Activated T-cell treated with anti-CD3 and anti-CD28 coated beads, Interleukin-2, amount 50 U/mL, for 72 hours (primary cell): Measurements from ENCODE around the gene IMPDH2. TPM values are rescaled to one million over a fixed set of nuclear protein-coding genes. Genes with fewer than 3 reads are reported as not detected.

ENCODE experiments used
- ATAC-seq, 2 donors: fragments of 150-1000 bp; cut with Tn5 transposase; replicated peaks in 1 of 2; 2 replicates each; pipeline ENCODE4 v1.10.0; 2021; ENCODE audit warnings: moderate library complexity in 2 of 2, mild to moderate bottlenecking in 1 of 2
- DNase-seq, 2 donors: peaks; one replicate each; pipeline ENCODE4 v3.0.0; 2021 to 2022; ENCODE audit warnings: mixed read lengths in 1 of 2
- H3K27ac Mint-ChIP-seq: one replicate; pipeline ENCODE4 v1.8.0; 2022; ENCODE audit warnings: mild to moderate bottlenecking, moderate library complexity, mixed read lengths
- H3K27me3 Mint-ChIP-seq: one replicate; pipeline ENCODE4 v1.8.0; 2022; ENCODE audit warnings: low read depth, mixed read lengths
- H3K36me3 Mint-ChIP-seq, 2 donors: one replicate each; pipeline ENCODE4 v1.8.0; 2022; ENCODE audit warnings: mixed read lengths in 2 of 2, mild to moderate bottlenecking in 1 of 2; ENCODE audit not compliant: insufficient read depth in 2 of 2
- H3K4me1 Mint-ChIP-seq: one replicate; pipeline ENCODE4 v1.8.0; 2022; ENCODE audit warnings: low read depth, mixed read lengths
- H3K4me3 Mint-ChIP-seq, 2 donors: one replicate each; pipeline ENCODE4 v1.8.0; 2022; ENCODE audit warnings: mild to moderate bottlenecking in 2 of 2, mixed read lengths in 2 of 2, moderate library complexity in 2 of 2
- H3K9me3 Mint-ChIP-seq, 2 donors: one replicate each; pipeline ENCODE4 v1.8.0; 2022; ENCODE audit warnings: mixed read lengths in 2 of 2
- total RNA-seq, 2 donors: library from RNA; stranded (reverse); gene quantifications; one replicate each; pipeline ENCODE4 v1.2.3, GENCODE V29; 2022

Gene IMPDH2
- 100 to 1,000 TPM; 490 to 562 TPM for total RNA-seq

- Mint-ChIP-seq H3K36me3 (peaks cover 7 to 39% of the 10 kb centered on the region in 2 donors), H3K27me3 (no peaks in the 10 kb centered on the region), H3K27ac (peak within 1 kb of the TSS; percentile 95), H3K4me3 (peak within 1 kb of the TSS; percentile 95 to 96), H3K4me1 (peaks cover 66% of the 10 kb centered on the region), H3K9me3 (no peaks in the 10 kb centered on the region)
- peak; percentile 94 to 97 for DNase-seq
- ATAC-seq, result peak; percentile 93 to 95
Observed at GRCh38 chr3:49028673-49029562, at the start of gene IMPDH2. Gene IMPDH2 (minus strand): TSS chr3:49029398. CDS start chr3:49029350, 48 bp downstream.

- no peak for ATAC-seq
- no peak overlapping the region for H3K27ac Mint-ChIP-seq
- peaks cover 5 to 22% of the 10 kb centered on the region in 2 donors for H3K36me3 Mint-ChIP-seq
- no peaks in the 10 kb centered on the region for H3K4me1 Mint-ChIP-seq
- H3K27me3 Mint-ChIP-seq, result no peaks in the 10 kb centered on the region
- DNase-seq, result no peak
- H3K9me3 Mint-ChIP-seq, result no peaks in the 10 kb centered on the region
- no peak overlapping the region for H3K4me3 Mint-ChIP-seq
Observed at GRCh38 chr3:49076646-49077045, 47.4 kb upstream of the IMPDH2 start.

- peaks cover 5 to 22% of the 10 kb centered on the region in 2 donors for H3K36me3 Mint-ChIP-seq
Observed at GRCh38 chr3:49076116-49076515, 46.9 kb upstream of the IMPDH2 start.

GRCh38 chr3:49058011-49058410, 28.8 kb upstream of the IMPDH2 start:
- ATAC-seq, result no peak
- Mint-ChIP-seq H3K4me3 (no peak overlapping the region), H3K9me3 (no peaks in the 10 kb centered on the region), H3K36me3 (peaks cover 4 to 19% of the 10 kb centered on the region in 2 donors), H3K4me1 (no peaks in the 10 kb centered on the region), H3K27ac (no peak overlapping the region), H3K27me3 (no peaks in the 10 kb centered on the region)
- DNase-seq, result no peak

More at GRCh38 chr3:49076116-49076515, 46.9 kb upstream of the IMPDH2 start:
- no peak for ATAC-seq
- Mint-ChIP-seq H3K27ac (no peak overlapping the region), H3K27me3 (no peaks in the 10 kb centered on the region), H3K9me3 (no peaks in the 10 kb centered on the region), H3K4me1 (no peaks in the 10 kb centered on the region), H3K4me3 (no peak overlapping the region)
- DNase-seq, result no peak

GRCh38 chr3:49057268-49057667, 28.1 kb upstream of the IMPDH2 start:
- Mint-ChIP-seq H3K36me3 (peaks cover 7 to 20% of the 10 kb centered on the region in 2 donors), H3K4me1 (no peaks in the 10 kb centered on the region), H3K9me3 (no peaks in the 10 kb centered on the region), H3K4me3 (no peak overlapping the region), H3K27ac (no peak overlapping the region), H3K27me3 (no peaks in the 10 kb centered on the region)
- DNase-seq (no peak), ATAC-seq (no peak)

- no peaks in the 10 kb centered on the region for H3K9me3 Mint-ChIP-seq
- peaks cover 9 to 29% of the 10 kb centered on the region in 2 donors for H3K36me3 Mint-ChIP-seq
- H3K27ac Mint-ChIP-seq, result no peak overlapping the region
- H3K4me1 Mint-ChIP-seq, result no peaks in the 10 kb centered on the region
- no peak for DNase-seq
- H3K27me3 Mint-ChIP-seq, result no peaks in the 10 kb centered on the region
- no peak overlapping the region for H3K4me3 Mint-ChIP-seq
- no peak for ATAC-seq
Observed at GRCh38 chr3:49054344-49054862, 25.2 kb upstream of the IMPDH2 start.

GRCh38 chr3:49053543-49053942, 24.3 kb upstream of the IMPDH2 start:
- Mint-ChIP-seq H3K4me1 (no peaks in the 10 kb centered on the region), H3K9me3 (no peaks in the 10 kb centered on the region), H3K27ac (peak overlapping the region; percentile 62), H3K27me3 (no peaks in the 10 kb centered on the region), H3K36me3 (peaks cover 9 to 27% of the 10 kb centered on the region in 2 donors), H3K4me3 (no peak overlapping the region)
- ATAC-seq (no peak), DNase-seq (no peak)

- peaks cover 3 to 17% of the 10 kb centered on the region in 2 donors for H3K36me3 Mint-ChIP-seq
- no peaks in the 10 kb centered on the region for H3K9me3 Mint-ChIP-seq
- no peak for DNase-seq
- no peaks in the 10 kb centered on the region for H3K27me3 Mint-ChIP-seq
- H3K27ac Mint-ChIP-seq, result peak overlapping the region; percentile 80
- no peak overlapping the region for H3K4me3 Mint-ChIP-seq
- ATAC-seq, result no peak
- peaks cover 7% of the 10 kb centered on the region for H3K4me1 Mint-ChIP-seq
Observed at GRCh38 chr3:49035281-49035680, 6.1 kb upstream of the IMPDH2 start.

- H3K9me3 Mint-ChIP-seq, result no peaks in the 10 kb centered on the region
- no peak overlapping the region for H3K27ac Mint-ChIP-seq
- DNase-seq (no peak), ATAC-seq (no peak)
- H3K27me3 Mint-ChIP-seq, result no peaks in the 10 kb centered on the region
- no peak overlapping the region for H3K4me3 Mint-ChIP-seq
- H3K4me1 Mint-ChIP-seq, result peaks cover 13% of the 10 kb centered on the region
- H3K36me3 Mint-ChIP-seq, result peaks cover 3 to 17% of the 10 kb centered on the region in 2 donors
Observed at GRCh38 chr3:49034650-49035049, 5.5 kb upstream of the IMPDH2 start.

GRCh38 chr3:49032646-49033304, 3.6 kb upstream of the IMPDH2 start:
- Mint-ChIP-seq H3K27me3 (no peaks in the 10 kb centered on the region), H3K4me3 (no peak overlapping the region), H3K36me3 (peaks cover 6 to 21% of the 10 kb centered on the region in 2 donors), H3K9me3 (no peaks in the 10 kb centered on the region), H3K27ac (no peak overlapping the region), H3K4me1 (peaks cover 32% of the 10 kb centered on the region)
- no peak for ATAC-seq
- no peak for DNase-seq

- Mint-ChIP-seq H3K27me3 (no peaks in the 10 kb centered on the region), H3K36me3 (peaks cover 7 to 35% of the 10 kb centered on the region in 2 donors), H3K4me3 (no peak overlapping the region), H3K4me1 (peaks cover 57% of the 10 kb centered on the region), H3K9me3 (no peaks in the 10 kb centered on the region), H3K27ac (no peak overlapping the region)
- no peak for ATAC-seq
- no peak for DNase-seq
Observed at GRCh38 chr3:49030321-49030720, 1.1 kb upstream of the IMPDH2 start.

GRCh38 chr3:49029563-49029884, 326 bp upstream of the IMPDH2 start:
- peaks cover 7 to 37% of the 10 kb centered on the region in 2 donors for H3K36me3 Mint-ChIP-seq
- DNase-seq (no peak), ATAC-seq (no peak)
- peaks cover 60% of the 10 kb centered on the region for H3K4me1 Mint-ChIP-seq
- H3K4me3 Mint-ChIP-seq, result peak overlapping the region; percentile 95 to 96
- no peaks in the 10 kb centered on the region for H3K27me3 Mint-ChIP-seq
- no peaks in the 10 kb centered on the region for H3K9me3 Mint-ChIP-seq
- H3K27ac Mint-ChIP-seq, result peak overlapping the region; percentile 95

GRCh38 chr3:49028298-49028672, 913 bp downstream of the IMPDH2 start:
- Mint-ChIP-seq H3K27me3 (no peaks in the 10 kb centered on the region), H3K4me1 (peaks cover 72% of the 10 kb centered on the region), H3K4me3 (peak overlapping the region; percentile 95 to 96), H3K36me3 (peaks cover 7 to 43% of the 10 kb centered on the region in 2 donors), H3K27ac (peak overlapping the region; percentile 95), H3K9me3 (no peaks in the 10 kb centered on the region)
- DNase-seq (no peak), ATAC-seq (no peak)
